VCaP (cell line): Measurements from ENCODE around the gene WNT6.

Experiments used
- H3K27ac ChIP-seq: fragments of 450-650 bp; 2 replicates; pipeline ENCODE4 v1.5.1; 2017
- CTCF ChIP-seq: fragments of 450-650 bp; conservative IDR thresholded peaks from 2 replicates; pipeline ENCODE4 v1.5.1; 2017; ENCODE audit warnings: mild to moderate bottlenecking, moderate library complexity

WNT6 gene

GRCh38 chr2:218859556-218859987 is at the start of gene WNT6:
Gene WNT6, plus strand, starts transcription at chr2:218859805. Its CDS starts 233 bp downstream, at chr2:218860038.
- no peak for TF ChIP-seq CTCF
- no peak within 1 kb of the TSS; the same call in 1 of the 2 replicates for H3K27ac ChIP-seq

GRCh38 chr2:218810256-218810655 is 49.3 kb upstream of the WNT6 start:
- H3K27ac ChIP-seq = no peak overlapping the region
- no peak for TF ChIP-seq CTCF

GRCh38 chr2:218811382-218811781 is 48.2 kb upstream of the WNT6 start:
- TF ChIP-seq CTCF = no peak
- H3K27ac ChIP-seq = no peak overlapping the region

- no peak for TF ChIP-seq CTCF
- H3K27ac ChIP-seq = no peak overlapping the region
Observed at GRCh38 chr2:218812096-218812815, 47.3 kb upstream of the WNT6 start.

GRCh38 chr2:218812861-218813260 is 46.7 kb upstream of the WNT6 start:
- TF ChIP-seq CTCF = no peak
- no peak overlapping the region for H3K27ac ChIP-seq

- no peak overlapping the region for H3K27ac ChIP-seq
- TF ChIP-seq CTCF = no peak
Observed at GRCh38 chr2:218813771-218814460, 45.7 kb upstream of the WNT6 start.

GRCh38 chr2:218814540-218815243 is 44.9 kb upstream of the WNT6 start:
- TF ChIP-seq CTCF = no peak

More at GRCh38 chr2:218814540-218815243, 44.9 kb upstream of the WNT6 start:
- H3K27ac ChIP-seq = no peak overlapping the region
